ENCODE measurements around the gene KHDC1L.

Gene KHDC1L

DNA sequence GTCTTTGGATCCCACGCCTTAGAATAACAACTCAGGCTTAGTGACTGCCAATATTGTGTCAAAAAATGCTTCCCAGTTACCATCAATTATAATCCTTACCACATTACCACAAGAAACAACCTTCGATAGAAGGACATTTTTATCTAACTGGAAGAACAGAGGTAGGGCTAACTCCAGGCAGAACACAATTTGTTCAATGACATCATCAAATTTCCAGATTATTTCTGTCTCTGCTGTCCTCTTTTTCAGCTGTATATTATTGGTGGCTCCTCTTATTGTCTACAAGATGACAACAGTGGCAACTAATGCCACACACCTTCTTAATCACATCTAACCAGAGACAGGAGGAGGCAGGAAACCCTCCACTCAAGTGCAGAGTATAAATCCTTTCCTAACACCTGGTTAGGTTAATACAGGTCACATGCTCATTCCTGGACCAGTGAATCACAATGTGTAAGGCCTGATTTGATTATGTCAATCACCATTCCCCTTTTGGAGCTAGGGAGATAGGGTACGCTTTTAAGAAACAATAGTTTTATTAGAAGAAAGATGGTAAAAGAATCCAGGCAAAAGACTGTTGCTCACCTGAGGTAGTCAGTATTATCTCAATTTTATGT, 18.0 kb downstream of the KHDC1L start:
- Histone ChIP-seq H4K20me1 (ENCODE audit: insufficient read depth, low read length, poor library complexity, severe bottlenecking) (no peaks in the 10 kb centered on the region), H3K79me2 (ENCODE audit: insufficient read depth, low read length) (no peaks in the 10 kb centered on the region), H3K36me3 (ENCODE audit: insufficient read depth, low read length) (no peaks in the 10 kb centered on the region), H2AFZ (ENCODE audit: low read length) (no peak overlapping the region), H3K27me3 (ENCODE audit: insufficient read depth, low read length, poor library complexity, severe bottlenecking) (no peaks in the 10 kb centered on the region), H3K4me3 (ENCODE audit: low read length, poor library complexity, severe bottlenecking) (no peak overlapping the region), H3F3A (ENCODE audit: low read depth) (no peaks in the 10 kb centered on the region), H3K9ac (ENCODE audit: low read depth, low read length, poor library complexity, severe bottlenecking) (no peak overlapping the region), H3K4me1 (ENCODE audit: insufficient read depth, low read length, poor library complexity, severe bottlenecking) (no peaks in the 10 kb centered on the region), H3K4me2 (ENCODE audit: low read depth, low read length, poor library complexity, severe bottlenecking) (no peak overlapping the region), H3K9me3 (ENCODE audit: insufficient read depth, low read depth, low read length) (no peaks in the 10 kb centered on the region), H3K9me2 (replicated peaks; ENCODE audit: low read depth, low read length) (no peaks in the 10 kb centered on the region)
- TF ChIP-seq, protein P1, sequence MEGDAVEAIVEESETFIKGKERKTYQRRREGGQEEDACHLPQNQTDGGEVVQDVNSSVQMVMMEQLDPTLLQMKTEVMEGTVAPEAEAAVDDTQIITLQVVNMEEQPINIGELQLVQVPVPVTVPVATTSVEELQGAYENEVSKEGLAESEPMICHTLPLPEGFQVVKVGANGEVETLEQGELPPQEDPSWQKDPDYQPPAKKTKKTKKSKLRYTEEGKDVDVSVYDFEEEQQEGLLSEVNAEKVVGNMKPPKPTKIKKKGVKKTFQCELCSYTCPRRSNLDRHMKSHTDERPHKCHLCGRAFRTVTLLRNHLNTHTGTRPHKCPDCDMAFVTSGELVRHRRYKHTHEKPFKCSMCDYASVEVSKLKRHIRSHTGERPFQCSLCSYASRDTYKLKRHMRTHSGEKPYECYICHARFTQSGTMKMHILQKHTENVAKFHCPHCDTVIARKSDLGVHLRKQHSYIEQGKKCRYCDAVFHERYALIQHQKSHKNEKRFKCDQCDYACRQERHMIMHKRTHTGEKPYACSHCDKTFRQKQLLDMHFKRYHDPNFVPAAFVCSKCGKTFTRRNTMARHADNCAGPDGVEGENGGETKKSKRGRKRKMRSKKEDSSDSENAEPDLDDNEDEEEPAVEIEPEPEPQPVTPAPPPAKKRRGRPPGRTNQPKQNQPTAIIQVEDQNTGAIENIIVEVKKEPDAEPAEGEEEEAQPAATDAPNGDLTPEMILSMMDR (conservative IDR thresholded peaks at IDR 0.05; ENCODE audit: low read length): no peak
- TF ChIP-seq EZH2phosphoT487 (IDR thresholded peaks at IDR 0.05; ENCODE audit: borderline replicate concordance): no peak

DNA sequence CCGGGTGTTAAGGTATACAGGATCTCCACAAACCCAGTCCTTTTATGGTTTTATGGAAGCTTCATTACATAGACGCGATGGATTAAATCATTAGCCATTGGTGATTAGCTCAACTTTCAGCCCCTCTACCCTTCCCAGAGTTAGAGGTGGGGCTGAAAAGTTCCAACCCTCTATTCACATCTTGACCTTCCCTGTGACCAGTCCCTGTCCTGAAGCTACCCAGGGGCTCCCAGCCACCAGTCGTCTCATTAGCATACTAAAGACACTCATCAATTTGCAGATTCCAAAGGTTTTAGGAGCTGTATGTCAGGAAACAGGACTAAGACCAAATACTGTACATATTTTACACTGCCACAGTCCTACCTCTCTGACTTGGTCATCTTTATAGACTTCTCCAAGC, 21.0 kb downstream of the KHDC1L start:
- no peak overlapping the region for H3K4me2 ChIP-seq (ENCODE audit: low read depth, low read length, poor library complexity, severe bottlenecking)
- H3K4me3 ChIP-seq (ENCODE audit: low read length, poor library complexity, severe bottlenecking): no peak overlapping the region
- H3K9ac ChIP-seq (ENCODE audit: low read depth, low read length, poor library complexity, severe bottlenecking): no peak overlapping the region
- H2AFZ ChIP-seq (ENCODE audit: low read length): no peak overlapping the region
- H3K79me2 ChIP-seq (ENCODE audit: insufficient read depth, low read length): no peaks in the 10 kb centered on the region
- H4K20me1 ChIP-seq (ENCODE audit: insufficient read depth, low read length, poor library complexity, severe bottlenecking): no peaks in the 10 kb centered on the region
- H3K4me1 ChIP-seq (ENCODE audit: insufficient read depth, low read length, poor library complexity, severe bottlenecking): no peaks in the 10 kb centered on the region
- TF ChIP-seq, protein P1 (conservative IDR thresholded peaks at IDR 0.05; ENCODE audit: low read length): no peak
- TF ChIP-seq EZH2phosphoT487 (IDR thresholded peaks at IDR 0.05; ENCODE audit: borderline replicate concordance): no peak
- no peaks in the 10 kb centered on the region for H3K36me3 ChIP-seq (ENCODE audit: insufficient read depth, low read length)
- no peaks in the 10 kb centered on the region for H3F3A ChIP-seq (ENCODE audit: low read depth)
- no peaks in the 10 kb centered on the region for H3K9me2 ChIP-seq (replicated peaks; ENCODE audit: low read depth, low read length)
- no peaks in the 10 kb centered on the region for H3K9me3 ChIP-seq (ENCODE audit: insufficient read depth, low read depth, low read length)
- no peaks in the 10 kb centered on the region for H3K27me3 ChIP-seq (ENCODE audit: insufficient read depth, low read length, poor library complexity, severe bottlenecking)

DNA sequence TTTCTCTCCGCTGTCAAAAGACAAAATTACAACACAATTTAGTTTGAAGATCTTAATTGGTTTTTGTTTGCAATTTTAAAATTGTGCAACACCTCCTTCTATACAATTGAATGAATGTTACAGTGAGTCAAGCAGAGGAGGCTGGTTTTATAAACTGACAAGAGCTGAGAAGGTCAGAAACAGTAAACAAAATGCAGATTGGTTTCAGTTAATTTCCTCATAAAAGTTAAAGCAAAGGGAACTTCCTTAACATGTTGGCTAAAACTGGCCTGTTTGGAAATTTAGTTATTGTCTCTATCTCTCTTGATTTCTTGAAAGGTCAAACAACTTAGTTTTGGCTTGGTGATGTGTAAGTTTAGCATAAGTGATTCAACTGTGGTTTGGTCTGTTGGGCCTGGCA, 22.2 kb downstream of the KHDC1L start:
- no peak overlapping the region for H3K9ac ChIP-seq (ENCODE audit: low read depth, low read length, poor library complexity, severe bottlenecking)
- H4K20me1 ChIP-seq (ENCODE audit: insufficient read depth, low read length, poor library complexity, severe bottlenecking): no peaks in the 10 kb centered on the region
- no peaks in the 10 kb centered on the region for H3F3A ChIP-seq (ENCODE audit: low read depth)
- H3K4me2 ChIP-seq (ENCODE audit: low read depth, low read length, poor library complexity, severe bottlenecking): no peak overlapping the region
- H2AFZ ChIP-seq (ENCODE audit: low read length): no peak overlapping the region
- no peaks in the 10 kb centered on the region for H3K9me3 ChIP-seq (ENCODE audit: insufficient read depth, low read depth, low read length)
- H3K4me3 ChIP-seq (ENCODE audit: low read length, poor library complexity, severe bottlenecking): no peak overlapping the region
- no peaks in the 10 kb centered on the region for H3K9me2 ChIP-seq (replicated peaks; ENCODE audit: low read depth, low read length)
- no peaks in the 10 kb centered on the region for H3K4me1 ChIP-seq (ENCODE audit: insufficient read depth, low read length, poor library complexity, severe bottlenecking)
- H3K36me3 ChIP-seq (ENCODE audit: insufficient read depth, low read length): no peaks in the 10 kb centered on the region
- H3K27me3 ChIP-seq (ENCODE audit: insufficient read depth, low read length, poor library complexity, severe bottlenecking): no peaks in the 10 kb centered on the region
- no peaks in the 10 kb centered on the region for H3K79me2 ChIP-seq (ENCODE audit: insufficient read depth, low read length)
- TF ChIP-seq, protein P1 (conservative IDR thresholded peaks at IDR 0.05; ENCODE audit: low read length): no peak
